Measurements from ENCODE around the gene ABCG1. TPM values are rescaled to one million over a fixed set of nuclear protein-coding genes. Genes with fewer than 3 reads are reported as not detected.

The ABCG1 gene
- total RNA-seq, 1 donor from 2014 or later = 21.5 TPM

GRCh38 chr21:42191064-42191463, 27.9 kb upstream of the ABCG1 start:
- intact Hi-C loops (cut with micrococcal nuclease) = no loop called here

- intact Hi-C loops (cut with micrococcal nuclease) = no loop called here
Measured at GRCh38 chr21:42191696-42192595, 27.0 kb upstream of the ABCG1 start.

- intact Hi-C loops (cut with micrococcal nuclease) = loop anchor here (1.0 kb wide), 2 partner anchors 27 to 40 kb away; no protein-coding TSS in a partner anchor
Measured at GRCh38 chr21:42193131-42193671, 25.7 kb upstream of the ABCG1 start.

GRCh38 chr21:42193721-42194120, 25.2 kb upstream of the ABCG1 start:
- intact Hi-C loops (cut with micrococcal nuclease) = loop anchor here (1.0 kb wide), 2 partner anchors 27 to 40 kb away; no protein-coding TSS in a partner anchor

- intact Hi-C loops (cut with micrococcal nuclease) = no loop called here
Measured at GRCh38 chr21:42194863-42195262, 24.1 kb upstream of the ABCG1 start.

GRCh38 chr21:42195378-42196031, 23.4 kb upstream of the ABCG1 start:
- intact Hi-C loops (cut with micrococcal nuclease) = no loop called here

GRCh38 chr21:42198929-42199867, 19.7 kb upstream of the ABCG1 start:
- intact Hi-C loops (cut with micrococcal nuclease) = loop anchor here (1.0 kb wide), 1 partner anchor 11 kb away; no protein-coding TSS in a partner anchor

- intact Hi-C loops (cut with micrococcal nuclease) = loop anchor here (1.0 kb wide), 1 partner anchor 12 kb away; no protein-coding TSS in a partner anchor
Measured at GRCh38 chr21:42199868-42200463, 19.0 kb upstream of the ABCG1 start.

GRCh38 chr21:42200906-42201614, 17.9 kb upstream of the ABCG1 start:
- intact Hi-C loops (cut with micrococcal nuclease) = no loop called here

- intact Hi-C loops (cut with micrococcal nuclease) = no loop called here
Measured at GRCh38 chr21:42201615-42202161, 17.3 kb upstream of the ABCG1 start.

- intact Hi-C loops (cut with micrococcal nuclease) = no loop called here
Measured at GRCh38 chr21:42202321-42202720, 16.6 kb upstream of the ABCG1 start.

GRCh38 chr21:42203321-42203720, 15.6 kb upstream of the ABCG1 start:
- intact Hi-C loops (cut with micrococcal nuclease) = no loop called here

- intact Hi-C loops (cut with micrococcal nuclease) = no loop called here
Measured at GRCh38 chr21:42203936-42204335, 15.0 kb upstream of the ABCG1 start.

GRCh38 chr21:42207426-42207825, 11.5 kb upstream of the ABCG1 start:
- intact Hi-C loops (cut with micrococcal nuclease) = no loop called here

- intact Hi-C loops (cut with micrococcal nuclease) = no loop called here
Measured at GRCh38 chr21:42208036-42208435, 10.9 kb upstream of the ABCG1 start.

GRCh38 chr21:42208801-42209490, 10.0 kb upstream of the ABCG1 start:
- intact Hi-C loops (cut with micrococcal nuclease) = no loop called here

GRCh38 chr21:42209801-42210479, 9.0 kb upstream of the ABCG1 start:
- intact Hi-C loops (cut with micrococcal nuclease) = no loop called here

GRCh38 chr21:42212266-42212665, 6.7 kb upstream of the ABCG1 start:
- intact Hi-C loops (cut with micrococcal nuclease) = no loop called here

Measured in T-helper 1 cell treated with Interleukin-12 subunit alpha and Interleukin-12 subunit beta and Interleukin-4 antibody, amounts not matched to agents 30 ng/mL and 1 ng/mL, for 36 hours (primary cell).